ENCODE results near the gene PTPRN2. TPM values are rescaled to one million over a fixed set of nuclear protein-coding genes. Genes with fewer than 3 reads are reported as not detected.

PTPRN2 gene
- total RNA-seq, 1 donor from 2014 or later: 32.2 TPM

- Mint-ChIP-seq H3K36me3 (ENCODE audit: low read depth) (peaks cover 16% of the 10 kb centered on the region), H3K27ac (ENCODE audit: unreplicated experiment) (no peak overlapping the region), H3K4me3 (peak overlapping the region; percentile 88), H3K27me3 (ENCODE audit: low read depth) (peaks cover 47% of the 10 kb centered on the region), H3K4me1 (peaks cover 81% of the 10 kb centered on the region), H3K9me3 (no peaks in the 10 kb centered on the region)
- no peak for DNase-seq (ENCODE audit: low read depth, low spot score)
- TF ChIP-seq, protein P1, sequence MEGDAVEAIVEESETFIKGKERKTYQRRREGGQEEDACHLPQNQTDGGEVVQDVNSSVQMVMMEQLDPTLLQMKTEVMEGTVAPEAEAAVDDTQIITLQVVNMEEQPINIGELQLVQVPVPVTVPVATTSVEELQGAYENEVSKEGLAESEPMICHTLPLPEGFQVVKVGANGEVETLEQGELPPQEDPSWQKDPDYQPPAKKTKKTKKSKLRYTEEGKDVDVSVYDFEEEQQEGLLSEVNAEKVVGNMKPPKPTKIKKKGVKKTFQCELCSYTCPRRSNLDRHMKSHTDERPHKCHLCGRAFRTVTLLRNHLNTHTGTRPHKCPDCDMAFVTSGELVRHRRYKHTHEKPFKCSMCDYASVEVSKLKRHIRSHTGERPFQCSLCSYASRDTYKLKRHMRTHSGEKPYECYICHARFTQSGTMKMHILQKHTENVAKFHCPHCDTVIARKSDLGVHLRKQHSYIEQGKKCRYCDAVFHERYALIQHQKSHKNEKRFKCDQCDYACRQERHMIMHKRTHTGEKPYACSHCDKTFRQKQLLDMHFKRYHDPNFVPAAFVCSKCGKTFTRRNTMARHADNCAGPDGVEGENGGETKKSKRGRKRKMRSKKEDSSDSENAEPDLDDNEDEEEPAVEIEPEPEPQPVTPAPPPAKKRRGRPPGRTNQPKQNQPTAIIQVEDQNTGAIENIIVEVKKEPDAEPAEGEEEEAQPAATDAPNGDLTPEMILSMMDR (conservative IDR thresholded peaks at IDR 0.05): no peak
Observed at GRCh38 chr7:157682064-157682945, 905.3 kb downstream of the PTPRN2 start.

DNA sequence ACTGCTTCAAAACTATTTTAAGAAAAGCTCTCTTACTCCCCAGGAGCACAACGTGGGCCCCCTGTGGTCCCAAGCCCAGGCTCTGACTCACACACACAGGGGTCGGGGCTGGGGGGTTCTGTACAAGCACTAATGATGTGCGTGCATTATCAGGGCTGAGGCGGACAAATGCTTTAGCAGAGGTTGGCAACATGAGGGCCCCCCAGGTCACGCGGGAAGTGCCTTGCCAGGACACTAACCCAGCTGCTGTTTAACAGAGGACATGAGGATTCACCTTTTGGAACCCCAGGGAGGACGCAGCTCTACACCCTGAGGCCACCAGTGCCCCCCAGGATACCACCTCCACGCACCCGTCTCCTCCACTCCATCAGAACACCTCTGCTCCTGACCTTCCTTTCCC lies 908.0 kb downstream of the PTPRN2 start:
- no peak for DNase-seq (ENCODE audit: low read depth, low spot score)
- peaks cover 15% of the 10 kb centered on the region for H3K36me3 Mint-ChIP-seq (ENCODE audit: low read depth)
- H3K9me3 Mint-ChIP-seq: no peaks in the 10 kb centered on the region
- peaks cover 86% of the 10 kb centered on the region for H3K4me1 Mint-ChIP-seq
- H3K27ac Mint-ChIP-seq (ENCODE audit: unreplicated experiment): no peak overlapping the region
- H3K27me3 Mint-ChIP-seq (ENCODE audit: low read depth): peaks cover 30% of the 10 kb centered on the region
- H3K4me3 Mint-ChIP-seq: no peak overlapping the region
- TF ChIP-seq, protein P1 (conservative IDR thresholded peaks at IDR 0.05): no peak

DNA sequence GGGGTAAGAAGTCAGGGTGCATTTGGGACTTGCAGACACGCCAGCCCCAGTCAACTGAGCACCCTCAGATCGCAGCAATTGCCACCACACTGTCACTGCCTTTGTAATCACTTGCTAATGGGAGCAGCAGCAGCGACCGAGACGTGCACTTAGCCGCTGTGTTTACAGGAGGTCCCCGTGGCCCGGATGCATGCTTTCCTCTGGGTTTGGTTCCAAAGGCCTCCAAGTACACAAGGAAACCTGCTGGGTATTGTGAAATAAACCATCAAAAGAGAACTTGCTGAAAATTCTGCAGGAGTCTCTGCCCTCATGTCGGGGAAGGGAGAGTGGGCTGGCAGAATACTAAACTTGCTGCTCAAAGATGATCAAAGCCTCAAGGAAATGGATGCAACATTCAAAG lies 909.1 kb downstream of the PTPRN2 start:
- Mint-ChIP-seq H3K4me1 (peaks cover 88% of the 10 kb centered on the region), H3K9me3 (no peaks in the 10 kb centered on the region), H3K27me3 (ENCODE audit: low read depth) (peaks cover 23% of the 10 kb centered on the region), H3K4me3 (peak overlapping the region; percentile 71), H3K36me3 (ENCODE audit: low read depth) (peaks cover 15% of the 10 kb centered on the region), H3K27ac (ENCODE audit: unreplicated experiment) (peak overlapping the region; percentile 40)
- no peak for DNase-seq (ENCODE audit: low read depth, low spot score)
- TF ChIP-seq, protein P1 (conservative IDR thresholded peaks at IDR 0.05): no peak

- DNase-seq (ENCODE audit: low read depth, low spot score): no peak
- peaks cover 8% of the 10 kb centered on the region for H3K36me3 Mint-ChIP-seq (ENCODE audit: low read depth)
- H3K27ac Mint-ChIP-seq (ENCODE audit: unreplicated experiment): no peak overlapping the region
- H3K4me1 Mint-ChIP-seq: peaks cover 85% of the 10 kb centered on the region
- no peak overlapping the region for H3K4me3 Mint-ChIP-seq
- peaks cover 6% of the 10 kb centered on the region for H3K27me3 Mint-ChIP-seq (ENCODE audit: low read depth)
- TF ChIP-seq, protein P1 (conservative IDR thresholded peaks at IDR 0.05): no peak
- H3K9me3 Mint-ChIP-seq: no peaks in the 10 kb centered on the region
Observed at GRCh38 chr7:157676456-157677255, 911.0 kb downstream of the PTPRN2 start.

DNA sequence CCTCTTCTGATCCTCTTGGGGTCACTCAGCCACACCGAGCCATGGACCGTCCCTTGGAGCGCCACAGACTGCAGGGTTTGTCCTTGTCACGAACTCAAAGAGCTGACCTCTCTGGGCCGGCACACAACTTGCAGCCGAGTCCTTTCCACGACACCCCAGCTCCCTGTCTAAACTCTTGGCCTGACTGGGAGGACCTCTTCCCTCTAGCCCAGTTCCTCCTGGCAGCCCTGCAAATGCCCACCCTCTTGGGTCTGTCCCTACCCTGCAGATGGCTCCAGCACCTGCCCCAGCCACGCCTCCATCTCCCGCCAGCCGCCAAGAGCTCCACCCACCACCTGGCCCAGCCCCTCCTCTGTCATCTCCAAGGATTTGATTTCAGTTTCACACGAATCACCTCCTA lies 911.6 kb downstream of the PTPRN2 start:
- Mint-ChIP-seq H3K4me3 (no peak overlapping the region), H3K27me3 (ENCODE audit: low read depth) (peaks cover 3% of the 10 kb centered on the region), H3K4me1 (peaks cover 85% of the 10 kb centered on the region), H3K36me3 (ENCODE audit: low read depth) (peaks cover 3% of the 10 kb centered on the region), H3K27ac (ENCODE audit: unreplicated experiment) (no peak overlapping the region), H3K9me3 (no peaks in the 10 kb centered on the region)
- DNase-seq (ENCODE audit: low read depth, low spot score): no peak
- TF ChIP-seq, protein P1 (conservative IDR thresholded peaks at IDR 0.05): no peak
